ENCODE results near the gene SYT3. TPM values are rescaled to one million over a fixed set of nuclear protein-coding genes. Genes with fewer than 3 reads are reported as not detected.

Gene SYT3
- total and polyA plus RNA-seq, 2 of the 13 experiments (the other 11 are each of a cell fraction or from before 2014, with no cell fraction given) = not detected

DNA sequence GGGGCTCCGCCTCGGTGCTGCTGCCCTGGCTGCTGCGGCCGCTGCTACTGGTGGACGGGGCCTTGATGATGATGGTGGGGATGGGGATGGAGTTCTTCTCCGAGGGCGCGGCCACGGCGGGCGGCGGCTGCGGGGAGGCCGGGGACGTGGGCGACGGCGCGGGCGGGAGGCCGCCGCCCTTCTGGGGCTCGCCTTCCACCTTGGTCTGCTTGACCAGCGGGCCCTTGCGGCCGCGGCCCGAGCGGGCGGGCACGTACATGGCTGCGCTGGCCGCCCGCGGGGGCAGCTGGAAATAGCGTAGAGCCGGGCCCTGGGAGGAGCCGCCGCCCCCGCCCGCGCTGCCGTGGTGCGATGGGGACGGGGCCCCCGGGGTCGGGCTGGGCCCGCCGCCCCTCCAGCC lies 28.7 kb upstream of the SYT3 start:
- Histone ChIP-seq H3K79me2 (ENCODE audit: insufficient read depth, low read length) (no peaks in the 10 kb centered on the region), H4K20me1 (ENCODE audit: insufficient read depth, low read length) (no peaks in the 10 kb centered on the region), H3K4me3 (replicated peaks in 1 of 3; ENCODE audit: insufficient read depth in 1 of 3, low read depth in 2 of 3, low read length in 3 of 3) (no peak overlapping the region), H3K4me1 (ENCODE audit: insufficient read depth, low read length) (no peaks in the 10 kb centered on the region), H3K4me2 (ENCODE audit: low read depth, low read length) (no peak overlapping the region), H3K9ac (ENCODE audit: insufficient read depth, low read depth, low read length) (no peak overlapping the region), H3K27me3 (ENCODE audit: control insufficient read depth in 1 of 2, insufficient read depth in 2 of 2, low read length in 2 of 2) (peaks cover 6 to 35% of the 10 kb centered on the region in 2 experiments; a peak in 4 of 5 replicates), H2AFZ (ENCODE audit: low read length) (no peak overlapping the region), H3K27ac (ENCODE audit: extremely low read length, insufficient read depth, low read length) (no peak overlapping the region), H3K9me3 (ENCODE audit: low read length) (no peaks in the 10 kb centered on the region; the same call in 1 of the 2 replicates), H3K36me3 (replicated peaks in 1 of 2; ENCODE audit: control insufficient read depth in 1 of 2, insufficient read depth in 2 of 2, low read length in 2 of 2) (no peaks in the 10 kb centered on the region)
- intact Hi-C loops (cut with micrococcal nuclease; ENCODE audit: unreplicated experiment) (no loop called here), in situ Hi-C loops (cut with HindIII; ENCODE audit: extremely low pct_ligation_motif_present, low pct_unique_long_range_greater_than_20kb) (no loop called here)
- DNase-seq (ENCODE audit: low spot score) = no peak
- WGBS (ENCODE audit: low lambda C conversion rate) = no CpG with 5 or more reads among the region's 49 CpGs
- POLR2A ChIA-PET = no interaction called here
- no TSS peak for BruUV-seq (replicated peaks)
- CTCF ChIA-PET (ENCODE audit: low intra/inter-chr PET ratio, low total read pairs) = interaction anchor here (1.5 kb wide), 1 partner anchor 115 kb away, joined by 8 read pairs; no protein-coding TSS in a partner anchor
- no peak for ATAC-seq
- no peak for FAIRE-seq
- TF ChIP-seq FLYWCH1 (CRISPR knock-in tag; IDR thresholded peaks at IDR 0.05) = no peak
- TF ChIP-seq, protein P1, sequence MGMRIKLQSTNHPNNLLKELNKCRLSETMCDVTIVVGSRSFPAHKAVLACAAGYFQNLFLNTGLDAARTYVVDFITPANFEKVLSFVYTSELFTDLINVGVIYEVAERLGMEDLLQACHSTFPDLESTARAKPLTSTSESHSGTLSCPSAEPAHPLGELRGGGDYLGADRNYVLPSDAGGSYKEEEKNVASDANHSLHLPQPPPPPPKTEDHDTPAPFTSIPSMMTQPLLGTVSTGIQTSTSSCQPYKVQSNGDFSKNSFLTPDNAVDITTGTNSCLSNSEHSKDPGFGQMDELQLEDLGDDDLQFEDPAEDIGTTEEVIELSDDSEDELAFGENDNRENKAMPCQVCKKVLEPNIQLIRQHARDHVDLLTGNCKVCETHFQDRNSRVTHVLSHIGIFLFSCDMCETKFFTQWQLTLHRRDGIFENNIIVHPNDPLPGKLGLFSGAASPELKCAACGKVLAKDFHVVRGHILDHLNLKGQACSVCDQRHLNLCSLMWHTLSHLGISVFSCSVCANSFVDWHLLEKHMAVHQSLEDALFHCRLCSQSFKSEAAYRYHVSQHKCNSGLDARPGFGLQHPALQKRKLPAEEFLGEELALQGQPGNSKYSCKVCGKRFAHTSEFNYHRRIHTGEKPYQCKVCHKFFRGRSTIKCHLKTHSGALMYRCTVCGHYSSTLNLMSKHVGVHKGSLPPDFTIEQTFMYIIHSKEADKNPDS (CRISPR knock-in tag; IDR thresholded peaks at IDR 0.05) = no peak
- TF ChIP-seq, protein P2, sequence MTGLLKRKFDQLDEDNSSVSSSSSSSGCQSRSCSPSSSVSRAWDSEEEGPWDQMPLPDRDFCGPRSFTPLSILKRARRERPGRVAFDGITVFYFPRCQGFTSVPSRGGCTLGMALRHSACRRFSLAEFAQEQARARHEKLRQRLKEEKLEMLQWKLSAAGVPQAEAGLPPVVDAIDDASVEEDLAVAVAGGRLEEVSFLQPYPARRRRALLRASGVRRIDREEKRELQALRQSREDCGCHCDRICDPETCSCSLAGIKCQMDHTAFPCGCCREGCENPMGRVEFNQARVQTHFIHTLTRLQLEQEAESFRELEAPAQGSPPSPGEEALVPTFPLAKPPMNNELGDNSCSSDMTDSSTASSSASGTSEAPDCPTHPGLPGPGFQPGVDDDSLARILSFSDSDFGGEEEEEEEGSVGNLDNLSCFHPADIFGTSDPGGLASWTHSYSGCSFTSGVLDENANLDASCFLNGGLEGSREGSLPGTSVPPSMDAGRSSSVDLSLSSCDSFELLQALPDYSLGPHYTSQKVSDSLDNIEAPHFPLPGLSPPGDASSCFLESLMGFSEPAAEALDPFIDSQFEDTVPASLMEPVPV (CRISPR knock-in tag; IDR thresholded peaks at IDR 0.05) = no peak
- TF ChIP-seq HHEX (CRISPR knock-in tag; IDR thresholded peaks at IDR 0.05) = no peak
- no peak for TF ChIP-seq ZNF234 (CRISPR knock-in tag; conservative IDR thresholded peaks at IDR 0.05)
- no peak for TF ChIP-seq ZNF256 (CRISPR knock-in tag; conservative IDR thresholded peaks at IDR 0.05)
- TF ChIP-seq ZNF292 (CRISPR knock-in tag; IDR thresholded peaks at IDR 0.05; ENCODE audit: borderline replicate concordance, low read depth) = no peak
- TF ChIP-seq RXRA (CRISPR knock-in tag; IDR thresholded peaks at IDR 0.05) = no peak
- no peak for TF ChIP-seq ZIK1 (CRISPR knock-in tag; IDR thresholded peaks at IDR 0.05; ENCODE audit: borderline replicate concordance, low read depth)
- TF ChIP-seq, protein P3, sequence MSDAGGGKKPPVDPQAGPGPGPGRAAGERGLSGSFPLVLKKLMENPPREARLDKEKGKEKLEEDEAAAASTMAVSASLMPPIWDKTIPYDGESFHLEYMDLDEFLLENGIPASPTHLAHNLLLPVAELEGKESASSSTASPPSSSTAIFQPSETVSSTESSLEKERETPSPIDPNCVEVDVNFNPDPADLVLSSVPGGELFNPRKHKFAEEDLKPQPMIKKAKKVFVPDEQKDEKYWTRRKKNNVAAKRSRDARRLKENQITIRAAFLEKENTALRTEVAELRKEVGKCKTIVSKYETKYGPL (CRISPR knock-in tag; IDR thresholded peaks at IDR 0.05) = no peak
- TF ChIP-seq KLF15 (CRISPR knock-in tag; IDR thresholded peaks at IDR 0.05; ENCODE audit: borderline replicate concordance) = no peak
- no peak for TF ChIP-seq ZNF75D (CRISPR knock-in tag; IDR thresholded peaks at IDR 0.05; ENCODE audit: borderline replicate concordance)
- no peak for TF ChIP-seq THYN1 (CRISPR knock-in tag; IDR thresholded peaks at IDR 0.05; ENCODE audit: borderline replicate concordance, low read depth)
- no peak for TF ChIP-seq PHF5A (CRISPR knock-in tag; IDR thresholded peaks at IDR 0.05; ENCODE audit: low read depth, unreplicated experiment)
- TF ChIP-seq PHF21A (CRISPR knock-in tag; IDR thresholded peaks at IDR 0.05) = no peak
- no peak for TF ChIP-seq ATF7 (IDR thresholded peaks at IDR 0.05)
- TF ChIP-seq ATF7 (CRISPR knock-in tag; IDR thresholded peaks at IDR 0.05) = no peak
- no peak for TF ChIP-seq HOXD1 (CRISPR knock-in tag; IDR thresholded peaks at IDR 0.05)
- TF ChIP-seq ZNF235 (CRISPR knock-in tag; IDR thresholded peaks at IDR 0.05; ENCODE audit: borderline replicate concordance) = no peak
- no peak for TF ChIP-seq HOXA9 (CRISPR knock-in tag; IDR thresholded peaks at IDR 0.05; ENCODE audit: borderline replicate concordance)

Data from HepG2 (cell line).